ENCODE results near the gene G6PD.

Gene G6PD

DNA sequence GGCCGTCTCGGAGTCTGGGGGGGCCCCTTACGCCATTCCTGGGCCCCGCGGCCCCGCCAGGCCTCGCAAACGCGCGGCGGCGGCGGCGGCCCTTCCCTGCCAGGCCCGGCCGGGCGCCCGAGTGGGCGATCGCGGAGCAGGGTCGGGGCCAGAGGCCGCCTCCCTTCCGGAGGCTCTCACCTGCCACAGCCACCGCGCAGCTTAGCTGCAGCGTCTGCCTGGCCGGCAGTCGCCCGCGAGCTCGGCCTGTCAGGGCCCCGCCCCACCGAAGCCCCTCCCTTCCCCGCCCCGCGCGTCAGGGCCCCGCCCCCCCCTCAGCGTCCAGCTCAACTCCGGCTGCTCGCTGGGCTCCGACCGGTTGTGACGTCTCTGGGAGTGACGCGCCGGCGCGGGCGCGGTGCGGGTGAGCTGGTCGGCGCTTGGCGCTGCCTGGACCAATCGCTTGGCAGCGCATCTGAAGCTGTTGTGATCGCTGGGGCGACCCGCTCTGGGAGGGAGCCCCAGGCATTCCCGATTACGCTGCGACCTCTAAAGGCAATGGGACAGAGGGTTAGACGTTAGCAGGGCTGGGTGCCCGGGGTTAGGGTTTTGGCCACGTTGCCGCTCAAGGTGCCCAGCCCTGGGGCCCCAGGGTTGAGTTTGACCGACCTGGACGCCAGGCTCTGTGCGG is 56.1 kb downstream of the G6PD start, which contains the start of gene SLC10A3:
Gene SLC10A3 (minus strand): TSS at position 216 of the 670 bp plus-strand sequence. CDS start 1,689 bp downstream, outside the sequence.
- Histone ChIP-seq H3K27me3 (ENCODE audit: insufficient read depth, low read length) (peaks cover 7% of the 10 kb centered on the region; the same call in 1 of the 2 replicates), H3K36me3 (ENCODE audit: insufficient read depth, low read depth, low read length) (no peaks in the 10 kb centered on the region), H3K27ac (ENCODE audit: low read length) (no peak within 1 kb of the TSS), H3K4me1 (ENCODE audit: insufficient read depth, low read length) (no peaks in the 10 kb centered on the region), H3K9ac (ENCODE audit: low read depth, low read length) (peak within 1 kb of the TSS; percentile 74; the same call in 1 of the 2 replicates), H3K9me3 (ENCODE audit: insufficient read depth, low read depth, low read length) (no peaks in the 10 kb centered on the region), H3K4me3 (ENCODE audit: low read length) (peak within 1 kb of the TSS; percentile 71)

DNA sequence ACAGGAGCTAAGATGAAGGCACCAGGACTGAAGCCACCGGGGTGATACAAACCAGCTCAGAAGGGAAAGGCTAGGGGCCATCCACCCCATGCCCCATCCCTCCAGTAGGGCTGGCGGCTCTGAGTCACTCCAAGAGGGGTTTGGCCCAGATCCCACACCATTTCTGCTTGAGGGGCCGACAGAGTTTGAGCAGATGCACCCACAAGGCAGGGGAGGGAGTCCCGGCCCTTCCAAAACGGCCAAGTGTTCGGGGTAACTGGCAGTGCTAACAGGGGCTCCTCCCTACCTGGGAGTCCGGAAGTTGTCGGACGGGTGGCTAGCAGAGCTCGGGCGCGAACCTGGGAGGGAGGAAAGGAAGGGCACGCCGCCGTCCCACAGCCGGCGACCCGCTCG is 56.6 kb downstream of the G6PD start:
- H3K36me3 ChIP-seq (ENCODE audit: insufficient read depth, low read depth, low read length) = no peaks in the 10 kb centered on the region
- H3K4me3 ChIP-seq (ENCODE audit: low read length) = peak overlapping the region; percentile 59; the same call in 1 of the 2 replicates
- H3K27me3 ChIP-seq (ENCODE audit: insufficient read depth, low read length) = peaks cover 7% of the 10 kb centered on the region; the same call in 1 of the 2 replicates
- no peak overlapping the region for H3K27ac ChIP-seq (ENCODE audit: low read length)
- H3K4me1 ChIP-seq (ENCODE audit: insufficient read depth, low read length) = no peaks in the 10 kb centered on the region
- peak overlapping the region; percentile 42; the same call in 1 of the 2 replicates for H3K9ac ChIP-seq (ENCODE audit: low read depth, low read length)
- no peaks in the 10 kb centered on the region for H3K9me3 ChIP-seq (ENCODE audit: insufficient read depth, low read depth, low read length)

DNA sequence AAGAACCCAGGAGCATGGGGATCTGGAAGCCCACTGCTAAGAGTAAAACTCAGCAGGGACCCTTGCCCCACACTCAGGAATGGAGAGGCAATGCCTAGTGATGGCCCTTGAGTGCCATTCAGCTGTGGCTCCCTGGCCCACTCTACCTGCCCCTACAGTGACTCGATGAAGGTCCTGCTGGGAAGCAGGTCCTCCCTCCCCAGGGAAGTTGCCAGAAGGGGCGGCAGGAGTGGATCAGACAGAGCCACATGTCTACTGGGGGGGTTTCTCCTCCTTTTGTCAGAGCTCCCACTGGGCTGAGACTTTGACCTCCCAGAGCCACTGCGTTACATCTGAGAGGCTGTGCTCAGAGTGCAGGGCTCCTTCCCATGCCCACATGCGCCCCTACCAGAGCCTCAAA is 57.5 kb downstream of the G6PD start:
- peaks cover 7% of the 10 kb centered on the region; the same call in 1 of the 2 replicates for H3K27me3 ChIP-seq (ENCODE audit: insufficient read depth, low read length)
- no peak overlapping the region for H3K4me3 ChIP-seq (ENCODE audit: low read length)
- no peaks in the 10 kb centered on the region for H3K36me3 ChIP-seq (ENCODE audit: insufficient read depth, low read depth, low read length)
- H3K27ac ChIP-seq (ENCODE audit: low read length) = no peak overlapping the region
- H3K9ac ChIP-seq (ENCODE audit: low read depth, low read length) = no peak overlapping the region
- no peaks in the 10 kb centered on the region for H3K4me1 ChIP-seq (ENCODE audit: insufficient read depth, low read length)
- H3K9me3 ChIP-seq (ENCODE audit: insufficient read depth, low read depth, low read length) = no peaks in the 10 kb centered on the region

DNA sequence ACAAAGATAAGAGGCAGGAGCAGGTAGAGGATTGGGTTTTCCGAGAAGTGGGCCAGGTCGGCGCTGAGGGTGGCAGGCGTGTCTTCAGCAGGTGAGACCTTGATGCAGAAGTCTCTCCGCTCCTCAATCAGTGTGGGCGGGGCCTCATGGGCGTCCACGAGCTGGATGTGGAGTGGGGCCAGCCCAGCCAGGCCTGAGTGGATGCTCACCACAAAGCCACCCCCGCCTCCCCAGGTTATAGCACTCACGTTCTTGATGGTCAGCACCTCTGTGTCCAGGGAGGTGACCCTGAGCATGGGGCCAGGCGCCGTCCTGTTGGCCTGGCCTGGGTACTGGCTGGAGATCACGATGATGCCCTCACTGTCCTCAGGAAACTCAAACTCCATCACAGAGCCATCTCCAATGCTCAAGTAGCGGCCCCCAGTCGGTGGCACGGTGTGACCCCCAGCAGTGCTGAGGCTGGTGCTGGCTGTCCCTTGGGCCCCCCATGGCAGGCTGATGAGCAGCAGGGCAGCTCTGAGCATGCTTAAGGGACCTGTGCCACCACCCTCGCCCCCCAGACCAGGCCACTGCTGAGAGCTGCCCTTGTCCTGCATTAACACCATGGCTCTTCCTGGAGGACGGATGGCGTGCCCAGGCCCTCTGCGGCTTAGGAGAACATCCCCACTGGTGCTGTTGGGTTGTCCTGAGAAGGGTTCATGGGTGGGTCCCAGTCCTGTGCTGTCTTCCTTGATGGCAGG is 58.1 kb downstream of the G6PD start:
- H3K4me3 ChIP-seq (ENCODE audit: low read length) = no peak overlapping the region
- no peaks in the 10 kb centered on the region for H3K4me1 ChIP-seq (ENCODE audit: insufficient read depth, low read length)
- H3K9ac ChIP-seq (ENCODE audit: low read depth, low read length) = no peak overlapping the region
- peaks cover 7% of the 10 kb centered on the region; the same call in 1 of the 2 replicates for H3K27me3 ChIP-seq (ENCODE audit: insufficient read depth, low read length)
- H3K27ac ChIP-seq (ENCODE audit: low read length) = no peak overlapping the region
- H3K9me3 ChIP-seq (ENCODE audit: insufficient read depth, low read depth, low read length) = no peaks in the 10 kb centered on the region
- no peaks in the 10 kb centered on the region for H3K36me3 ChIP-seq (ENCODE audit: insufficient read depth, low read depth, low read length)

DNA sequence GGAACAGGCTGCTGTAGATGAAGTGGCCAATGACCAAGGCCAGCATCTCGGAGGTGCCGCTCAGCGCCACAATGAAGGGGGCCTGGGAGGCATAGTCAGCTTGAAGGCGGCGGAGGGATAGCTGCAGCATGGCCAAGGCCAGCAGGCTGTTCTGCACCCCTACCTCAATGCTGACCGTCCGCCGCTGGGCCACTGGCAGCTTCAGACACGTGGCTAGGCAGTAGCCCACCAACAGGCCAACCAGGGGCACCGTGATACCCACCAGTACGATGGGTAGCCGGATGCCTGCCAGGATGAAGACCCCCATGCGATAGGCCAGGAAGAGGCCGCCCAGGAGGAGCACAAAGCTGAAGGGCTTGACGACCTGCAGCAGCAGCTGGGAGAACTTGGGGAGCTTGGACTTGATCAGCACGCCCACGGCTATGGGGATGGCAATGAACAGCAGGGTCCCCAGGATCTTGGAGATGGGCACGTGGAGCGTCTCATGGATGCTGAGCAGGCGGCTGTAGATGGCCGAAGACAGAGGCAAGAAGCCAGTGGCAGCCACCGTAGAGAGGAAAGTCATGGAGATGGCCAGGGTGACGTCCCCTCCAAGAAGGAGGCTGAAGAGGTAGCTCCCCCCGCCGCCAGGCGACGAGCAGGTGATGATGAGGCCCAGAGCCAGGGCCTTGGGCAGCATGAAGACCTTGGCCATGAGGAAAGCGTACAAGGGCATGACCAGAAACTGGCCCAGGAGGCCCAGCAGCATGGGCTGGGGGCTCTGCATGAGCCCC is 58.9 kb downstream of the G6PD start:
- Histone ChIP-seq H3K36me3 (ENCODE audit: insufficient read depth, low read depth, low read length) (no peaks in the 10 kb centered on the region), H3K9me3 (ENCODE audit: insufficient read depth, low read depth, low read length) (no peaks in the 10 kb centered on the region), H3K4me1 (ENCODE audit: insufficient read depth, low read length) (no peaks in the 10 kb centered on the region), H3K27ac (ENCODE audit: low read length) (no peak overlapping the region), H3K27me3 (ENCODE audit: insufficient read depth, low read length) (peaks cover 7% of the 10 kb centered on the region; the same call in 1 of the 2 replicates), H3K9ac (ENCODE audit: low read depth, low read length) (no peak overlapping the region), H3K4me3 (ENCODE audit: low read length) (no peak overlapping the region)

DNA sequence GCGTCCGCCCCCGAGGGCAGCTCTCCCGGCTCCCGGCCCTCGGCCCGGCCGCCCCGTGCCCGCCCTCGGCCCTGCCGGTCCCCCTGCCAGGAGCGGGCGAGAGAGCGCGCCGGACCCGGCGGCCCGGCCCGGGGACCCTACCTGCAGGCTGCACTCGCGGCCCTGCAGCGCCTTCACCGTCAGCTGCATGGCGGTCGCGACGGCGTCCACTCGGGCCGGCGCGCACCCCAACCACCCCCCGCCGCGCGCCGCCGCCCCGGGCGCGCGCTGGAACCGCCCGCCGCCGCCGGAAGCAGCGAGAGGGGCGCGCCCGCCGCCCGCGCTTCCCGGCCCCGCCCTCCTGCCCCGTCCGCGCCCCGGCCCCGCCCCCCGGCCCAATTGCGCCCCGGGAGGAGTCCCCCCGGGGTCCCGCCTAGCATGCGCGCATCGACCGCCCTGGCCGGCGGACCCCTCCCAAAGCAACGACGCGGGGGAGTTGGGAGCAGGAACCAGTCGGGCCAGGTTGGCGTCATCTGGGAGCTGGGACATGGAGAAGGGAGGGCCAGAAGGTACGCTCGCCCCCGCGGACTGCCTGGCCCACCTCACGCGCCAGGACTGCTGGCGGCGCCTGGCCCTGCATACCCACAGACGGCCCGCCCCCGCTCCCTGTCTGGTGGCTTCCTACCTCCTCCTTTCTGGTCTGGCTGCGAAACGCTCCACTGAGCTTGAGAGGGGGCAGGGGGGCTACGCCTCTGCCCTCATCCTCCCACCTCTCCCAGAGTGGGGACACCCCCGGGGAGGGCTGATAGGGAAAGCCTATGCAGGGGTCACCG is 60.0 kb downstream of the G6PD start, which contains the start of gene UBL4A:
Gene UBL4A (minus strand): TSS at position 220 of the 812 bp plus-strand sequence. CDS start 31 bp downstream, at position 189.
- H3K36me3 ChIP-seq (ENCODE audit: insufficient read depth, low read depth, low read length) = no peaks in the 10 kb centered on the region
- H3K27ac ChIP-seq (ENCODE audit: low read length) = no peak within 1 kb of the TSS
- peak within 1 kb of the TSS; percentile 62 for H3K4me3 ChIP-seq (ENCODE audit: low read length)
- peaks cover 7% of the 10 kb centered on the region; the same call in 1 of the 2 replicates for H3K27me3 ChIP-seq (ENCODE audit: insufficient read depth, low read length)
- peak within 1 kb of the TSS; percentile 45; the same call in 1 of the 2 replicates for H3K9ac ChIP-seq (ENCODE audit: low read depth, low read length)
- H3K9me3 ChIP-seq (ENCODE audit: insufficient read depth, low read depth, low read length) = no peaks in the 10 kb centered on the region
- H3K4me1 ChIP-seq (ENCODE audit: insufficient read depth, low read length) = no peaks in the 10 kb centered on the region

DNA sequence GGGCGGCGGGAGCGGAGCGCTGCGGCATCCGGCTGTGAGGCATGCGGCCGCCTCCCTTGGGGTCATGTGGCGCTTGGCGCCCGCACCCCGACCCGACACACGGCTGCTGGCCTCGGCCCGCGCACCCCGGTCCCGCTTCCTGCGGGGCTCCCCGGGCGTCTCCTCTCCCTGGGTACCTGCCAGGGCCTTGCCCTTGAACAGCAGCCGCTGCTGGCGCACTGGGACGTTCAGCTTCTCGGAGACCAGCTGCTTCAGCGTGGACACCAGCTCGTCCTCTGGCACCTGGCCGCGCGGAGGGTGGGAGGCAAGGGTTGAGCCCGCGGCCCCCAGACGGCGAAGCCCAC is 60.6 kb downstream of the G6PD start:
- no peaks in the 10 kb centered on the region for H3K9me3 ChIP-seq (ENCODE audit: insufficient read depth, low read depth, low read length)
- no peaks in the 10 kb centered on the region for H3K36me3 ChIP-seq (ENCODE audit: insufficient read depth, low read depth, low read length)
- H3K27me3 ChIP-seq (ENCODE audit: insufficient read depth, low read length) = peaks cover 7% of the 10 kb centered on the region; the same call in 1 of the 2 replicates
- no peaks in the 10 kb centered on the region for H3K4me1 ChIP-seq (ENCODE audit: insufficient read depth, low read length)
- peak overlapping the region; percentile 62 for H3K4me3 ChIP-seq (ENCODE audit: low read length)
- H3K27ac ChIP-seq (ENCODE audit: low read length) = no peak overlapping the region
- peak overlapping the region; percentile 45; the same call in 1 of the 2 replicates for H3K9ac ChIP-seq (ENCODE audit: low read depth, low read length)

DNA sequence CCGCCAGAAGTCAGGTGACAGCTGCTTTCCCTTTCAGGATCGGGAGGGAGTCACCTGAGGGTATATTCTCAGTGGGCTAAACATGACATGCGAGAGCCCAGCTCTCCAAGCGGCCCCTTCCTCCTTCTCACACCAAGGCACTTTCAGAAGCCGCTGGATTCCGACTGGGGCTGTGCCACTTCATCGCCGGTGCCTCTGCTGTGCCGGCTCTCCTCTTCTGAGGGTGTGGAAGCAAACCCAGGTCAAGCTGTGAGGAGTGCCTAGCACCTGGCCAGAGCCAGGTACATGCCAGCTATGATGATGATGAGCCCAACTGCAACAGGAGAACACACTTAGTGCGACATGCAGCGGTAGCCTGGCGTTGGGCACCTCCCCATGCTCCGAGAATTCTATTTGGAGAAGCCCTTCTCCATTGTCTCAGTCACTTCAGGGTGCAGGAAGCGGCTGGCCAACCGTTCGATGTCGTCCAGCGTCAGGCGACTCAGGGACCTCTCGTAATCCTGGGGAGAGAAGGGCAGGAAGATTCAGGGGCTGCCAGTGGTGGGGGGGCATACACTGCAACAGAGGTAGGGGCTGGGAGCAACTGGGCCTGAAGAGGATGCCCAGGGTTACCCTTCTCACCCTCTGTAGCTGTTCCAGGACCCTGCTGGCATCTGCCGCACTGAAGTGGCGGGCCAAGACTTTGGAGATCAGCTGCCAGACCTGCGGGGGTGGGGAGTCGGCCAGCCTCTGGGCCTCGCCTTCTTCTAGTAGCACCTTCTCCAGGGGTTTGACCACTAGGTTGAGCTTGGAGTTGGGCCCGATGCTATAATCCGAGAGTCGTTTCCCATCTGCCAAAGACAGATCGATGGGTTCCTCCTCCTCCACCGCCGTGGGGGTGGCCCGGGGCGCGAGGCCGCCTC is 61.2 kb downstream of the G6PD start:
- peaks cover 7% of the 10 kb centered on the region; the same call in 1 of the 2 replicates for H3K27me3 ChIP-seq (ENCODE audit: insufficient read depth, low read length)
- no peak overlapping the region for H3K27ac ChIP-seq (ENCODE audit: low read length)
- H3K9ac ChIP-seq (ENCODE audit: low read depth, low read length) = peak overlapping the region; percentile 45; the same call in 1 of the 2 replicates
- peak overlapping the region; percentile 62 for H3K4me3 ChIP-seq (ENCODE audit: low read length)
- no peaks in the 10 kb centered on the region for H3K4me1 ChIP-seq (ENCODE audit: insufficient read depth, low read length)
- H3K36me3 ChIP-seq (ENCODE audit: insufficient read depth, low read depth, low read length) = no peaks in the 10 kb centered on the region
- H3K9me3 ChIP-seq (ENCODE audit: insufficient read depth, low read depth, low read length) = no peaks in the 10 kb centered on the region

DNA sequence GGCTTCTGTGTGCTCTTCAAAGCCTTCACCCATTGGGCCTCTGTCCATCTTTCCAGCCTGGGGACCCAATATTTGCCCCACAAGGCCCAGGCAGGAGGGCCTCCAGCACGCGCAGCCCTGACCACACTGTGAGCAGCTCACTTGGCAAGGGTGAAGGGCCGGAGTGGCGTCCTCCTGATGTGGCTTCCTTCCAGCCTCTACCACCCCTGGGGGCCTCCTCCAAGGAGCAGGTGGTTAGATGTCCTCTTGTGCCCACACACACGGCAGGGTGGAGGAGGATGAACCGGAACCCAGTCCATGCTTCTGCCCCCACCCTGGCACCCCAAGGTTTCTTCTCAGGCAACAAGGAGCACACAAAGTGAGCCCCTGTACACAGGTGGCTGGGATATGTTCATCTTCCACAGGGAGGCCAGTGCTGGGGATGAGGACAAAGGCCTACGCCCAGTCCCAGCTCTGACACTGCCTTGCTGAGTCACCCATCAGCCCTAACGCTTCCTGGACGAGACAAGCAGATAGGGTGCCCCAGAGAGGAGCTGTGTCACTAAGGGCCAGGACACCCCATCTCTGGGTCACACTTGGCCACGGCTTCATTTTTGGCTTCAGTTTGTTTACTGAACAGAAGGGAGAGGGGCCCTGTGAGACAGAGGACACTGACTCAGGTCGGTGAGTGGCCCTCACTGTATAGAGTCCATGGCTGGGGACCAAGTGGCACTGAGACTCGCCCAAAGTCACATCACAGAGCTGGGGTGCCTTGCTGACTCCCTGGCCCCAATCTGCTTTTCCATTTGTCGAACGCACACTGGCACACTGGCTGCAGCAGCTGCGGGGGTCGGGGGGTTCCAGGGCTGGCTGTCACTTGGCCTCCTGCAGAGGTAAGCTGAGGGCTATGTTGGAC is 62.1 kb downstream of the G6PD start:
- no peaks in the 10 kb centered on the region for H3K9me3 ChIP-seq (ENCODE audit: insufficient read depth, low read depth, low read length)
- H3K27ac ChIP-seq (ENCODE audit: low read length) = no peak overlapping the region
- no peaks in the 10 kb centered on the region for H3K36me3 ChIP-seq (ENCODE audit: insufficient read depth, low read depth, low read length)
- H3K4me3 ChIP-seq (ENCODE audit: low read length) = no peak overlapping the region
- no peak overlapping the region for H3K9ac ChIP-seq (ENCODE audit: low read depth, low read length)
- no peaks in the 10 kb centered on the region for H3K4me1 ChIP-seq (ENCODE audit: insufficient read depth, low read length)
- peaks cover 3% of the 10 kb centered on the region; the same call in 1 of the 2 replicates for H3K27me3 ChIP-seq (ENCODE audit: insufficient read depth, low read length)
